SK-N-SH treated with all-trans-retinoic acid at 6 μM for 48 hours (cell line): Measurements from ENCODE around the gene PCDH15.

Experiments
- ARNTL ChIP-seq: fragments of 450-650 bp; formaldehyde crosslinking; IDR thresholded peaks from 2 replicates; pipeline ENCODE4 v1.5.0; 2020; ENCODE audit warnings: low read depth, mild to moderate bottlenecking, moderate library complexity, borderline replicate concordance
- CSDC2 ChIP-seq: fragments of 250-450 bp; sonication (Bioruptor Pico); IDR thresholded peaks from 2 replicates; pipeline ENCODE4 v1.5.0; 2020; ENCODE audit warnings: mild to moderate bottlenecking, moderate library complexity
- CSRNP3 ChIP-seq: fragments of 250-450 bp; sonication (Bioruptor Pico); IDR thresholded peaks from 2 replicates; pipeline ENCODE4 v1.5.1; 2021; ENCODE audit warnings: mild to moderate bottlenecking, moderate library complexity
- GLIS3 ChIP-seq: fragments of 250-450 bp; sonication (Bioruptor Pico); IDR thresholded peaks from 2 replicates; pipeline ENCODE4 v1.5.0; 2020; ENCODE audit warnings: mild to moderate bottlenecking, moderate library complexity
- OSR1 ChIP-seq: fragments of 250-450 bp; sonication (Bioruptor Pico); IDR thresholded peaks from 2 replicates; pipeline ENCODE4 v1.8.0; 2022; ENCODE audit warnings: moderate library complexity, mild to moderate bottlenecking, inconsistent platforms
- PATZ1 ChIP-seq: fragments of 250-450 bp; sonication (Bioruptor Pico); IDR thresholded peaks from 2 replicates; pipeline ENCODE4 v1.8.0; 2020; ENCODE audit warnings: mild to moderate bottlenecking, moderate library complexity, borderline replicate concordance
- RARB ChIP-seq: fragments of 250-450 bp; sonication (Bioruptor Pico); IDR thresholded peaks from 2 replicates; pipeline ENCODE4 v1.8.0; 2021; ENCODE audit warnings: mild to moderate bottlenecking, moderate library complexity
- TCF4 ChIP-seq: fragments of 250-450 bp; sonication (Bioruptor Pico); IDR thresholded peaks from 2 replicates; pipeline ENCODE4 v1.8.0; 2021; ENCODE audit warnings: mild to moderate bottlenecking, moderate library complexity, borderline replicate concordance
- ZFP3 ChIP-seq: fragments of 250-450 bp; sonication (Bioruptor Pico); IDR thresholded peaks from 2 replicates; pipeline ENCODE4 v1.5.0; 2020; ENCODE audit warnings: mild to moderate bottlenecking, moderate library complexity
- ZFP30 ChIP-seq: fragments of 450-650 bp; formaldehyde crosslinking; IDR thresholded peaks from 2 replicates; pipeline ENCODE4 v1.5.0; 2022; ENCODE audit warnings: mild to moderate bottlenecking, moderate library complexity
- ZNF8 ChIP-seq: fragments of 450-650 bp; formaldehyde crosslinking; IDR thresholded peaks from 2 replicates; pipeline ENCODE4 v1.5.0; 2020; ENCODE audit warnings: mild to moderate bottlenecking, moderate library complexity

GRCh38 chr10:54614072-54614471 is 187.0 kb downstream of the PCDH15 start:
- TF ChIP-seq ZNF8 (CRISPR knock-in tag) (no peak), ZFP30 (CRISPR knock-in tag) (no peak), PATZ1 (CRISPR knock-in tag) (no peak), ARNTL (no peak), ZFP3 (no peak), TCF4 (CRISPR knock-in tag) (no peak), CSRNP3 (no peak), GLIS3 (no peak), CSDC2 (no peak), OSR1 (CRISPR knock-in tag) (no peak), RARB (no peak)
